Measurements from ENCODE around the gene DNAJB5.

DNAJB5 gene

DNA sequence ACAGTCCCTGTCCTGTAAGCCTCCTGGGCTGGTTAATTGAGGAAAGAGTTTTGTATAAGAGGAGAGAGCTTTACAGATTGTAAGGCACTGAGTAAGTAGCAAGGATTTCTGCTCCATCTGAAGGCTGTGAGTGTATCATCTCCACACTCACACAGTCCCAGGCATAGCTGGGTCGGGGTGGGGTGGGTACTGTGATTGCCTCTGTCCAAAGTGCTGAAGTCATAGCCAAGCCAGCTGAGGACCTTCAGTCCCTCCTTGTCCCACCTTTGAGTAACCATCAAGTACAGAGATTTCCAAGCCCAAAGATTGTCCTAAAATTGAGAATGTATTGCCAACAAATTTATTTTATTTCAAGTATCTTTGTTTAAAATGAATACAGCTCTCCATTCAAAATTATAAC is 5.5 kb upstream of the DNAJB5 start:
- DNase-seq (ENCODE audit: low spot score): peak; percentile 39

DNA sequence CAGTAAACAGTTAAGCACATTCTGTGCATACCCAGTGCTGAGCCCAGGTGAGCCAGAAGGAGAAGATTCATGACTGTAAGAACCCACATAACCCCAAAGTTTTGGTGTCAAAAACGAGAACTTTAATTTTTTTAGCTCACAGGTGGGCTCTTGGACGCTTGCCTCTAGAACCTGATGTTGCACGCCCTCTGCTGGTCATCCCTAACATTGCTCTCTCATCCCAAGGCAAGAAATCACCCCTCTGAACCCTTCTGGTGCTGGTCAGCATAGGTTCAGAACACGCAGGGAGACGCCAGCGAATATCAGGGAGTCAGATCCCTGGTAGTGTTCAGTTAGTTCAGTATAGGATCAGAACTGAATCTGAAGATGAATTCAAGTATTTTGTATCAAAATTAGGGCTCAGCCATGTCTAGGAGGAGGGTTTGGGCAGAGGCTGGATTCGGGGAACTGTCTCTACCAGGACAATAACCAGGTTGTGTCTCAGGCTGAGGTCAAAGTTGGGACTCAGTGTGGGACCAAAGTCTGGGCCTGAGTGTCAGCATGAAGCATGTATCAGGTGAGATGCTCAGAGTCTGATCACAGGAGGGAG is 4.1 kb upstream of the DNAJB5 start:
- peak; percentile 77 for DNase-seq (ENCODE audit: low spot score)

DNA sequence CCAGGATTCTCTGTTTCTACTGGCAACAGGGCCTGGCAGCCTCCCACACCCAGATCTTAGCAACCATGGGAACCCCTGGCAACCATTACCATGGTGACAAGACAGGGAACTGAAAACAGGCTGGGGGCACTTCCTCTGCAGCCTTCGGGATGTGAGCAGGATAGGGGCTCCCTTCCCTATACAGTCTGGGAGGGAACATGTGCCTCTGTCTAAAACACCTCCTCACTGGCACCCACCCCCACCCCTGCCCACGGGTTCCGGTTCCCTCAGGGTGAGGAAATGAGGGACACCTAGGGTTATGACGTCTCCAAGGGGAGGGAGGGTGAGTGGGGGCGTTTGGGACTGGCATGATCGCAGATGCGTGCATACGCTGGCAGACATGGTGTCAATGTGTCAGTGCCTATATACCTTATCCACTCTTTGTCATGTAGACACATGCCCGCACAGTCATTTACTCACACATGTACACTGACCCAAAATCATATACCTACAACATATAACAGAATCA is 3.0 kb upstream of the DNAJB5 start:
- peak; percentile 60 for DNase-seq (ENCODE audit: low spot score)

DNA sequence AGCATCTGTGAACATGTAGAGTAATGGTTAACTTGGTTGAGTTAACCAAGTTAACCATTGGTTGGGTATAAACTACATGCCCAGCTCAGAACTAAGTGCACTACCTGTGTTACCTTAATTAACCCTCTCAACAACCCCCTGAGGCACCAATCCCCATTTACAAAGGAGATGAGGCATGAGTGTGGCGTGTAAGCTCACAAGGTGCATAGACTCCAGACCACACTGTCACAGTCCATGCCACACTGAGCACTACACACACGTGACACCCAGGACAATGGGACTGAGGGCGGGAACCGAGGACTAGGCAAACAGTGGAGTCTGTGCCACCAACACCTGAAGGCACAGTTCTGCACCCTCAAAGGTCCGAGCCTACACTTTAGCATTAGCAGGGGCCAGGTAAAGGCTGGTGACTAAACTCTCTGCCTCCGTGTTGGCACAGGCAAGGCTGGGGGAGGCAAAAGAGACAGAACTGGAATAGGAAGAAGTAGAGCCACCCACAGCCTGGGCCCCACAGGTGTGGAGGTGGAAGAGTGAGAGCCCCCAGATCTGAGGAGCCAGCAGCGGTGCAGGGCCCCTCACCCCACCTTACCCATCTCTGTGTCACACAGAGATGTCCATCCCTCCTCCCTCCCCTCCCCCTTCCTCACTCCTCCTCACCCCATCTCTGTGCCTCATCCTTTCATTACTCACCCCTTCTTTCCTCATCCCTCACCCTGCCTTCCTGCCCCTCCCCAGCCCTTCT is 2.2 kb upstream of the DNAJB5 start:
- DNase-seq (ENCODE audit: low spot score): no peak

DNA sequence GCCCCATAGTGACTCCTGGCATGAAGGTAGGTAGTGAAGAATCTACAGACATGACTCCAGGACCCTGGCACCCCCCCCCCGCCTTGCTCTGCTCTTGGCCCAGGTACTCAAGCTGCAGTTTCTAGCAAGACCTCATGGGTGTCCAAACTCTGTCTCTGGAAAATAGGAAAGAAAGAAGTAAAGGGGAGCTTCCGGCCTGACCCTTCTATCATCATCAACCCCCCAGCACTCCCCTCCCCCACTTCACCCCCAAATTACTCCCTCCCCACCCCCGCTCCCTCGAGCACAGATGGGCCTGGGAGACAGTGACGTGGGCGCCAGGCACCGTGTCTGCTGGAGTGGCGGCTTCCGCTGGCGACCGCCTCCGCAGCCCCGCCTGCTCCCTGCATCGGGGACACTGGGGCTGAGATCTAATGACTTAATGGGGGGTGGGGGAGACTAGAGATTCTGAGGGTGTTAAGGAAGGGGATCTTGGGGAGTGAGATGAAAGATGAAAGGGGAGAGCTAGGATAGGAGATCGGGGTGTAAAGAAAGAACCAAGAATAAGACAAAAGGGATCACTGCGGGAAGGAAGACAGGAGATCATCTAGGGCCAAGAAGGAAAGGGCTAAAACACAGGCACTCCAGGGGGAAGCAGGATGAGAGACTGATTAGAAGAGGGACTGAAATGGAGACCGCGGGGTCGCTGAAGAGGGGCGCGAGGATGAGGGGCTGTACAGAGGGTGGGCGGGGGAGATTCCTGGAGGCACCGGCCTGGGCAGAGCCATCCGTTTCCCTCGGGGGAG is 1.1 kb upstream of the DNAJB5 start:
- DNase-seq (ENCODE audit: low spot score): no peak

DNA sequence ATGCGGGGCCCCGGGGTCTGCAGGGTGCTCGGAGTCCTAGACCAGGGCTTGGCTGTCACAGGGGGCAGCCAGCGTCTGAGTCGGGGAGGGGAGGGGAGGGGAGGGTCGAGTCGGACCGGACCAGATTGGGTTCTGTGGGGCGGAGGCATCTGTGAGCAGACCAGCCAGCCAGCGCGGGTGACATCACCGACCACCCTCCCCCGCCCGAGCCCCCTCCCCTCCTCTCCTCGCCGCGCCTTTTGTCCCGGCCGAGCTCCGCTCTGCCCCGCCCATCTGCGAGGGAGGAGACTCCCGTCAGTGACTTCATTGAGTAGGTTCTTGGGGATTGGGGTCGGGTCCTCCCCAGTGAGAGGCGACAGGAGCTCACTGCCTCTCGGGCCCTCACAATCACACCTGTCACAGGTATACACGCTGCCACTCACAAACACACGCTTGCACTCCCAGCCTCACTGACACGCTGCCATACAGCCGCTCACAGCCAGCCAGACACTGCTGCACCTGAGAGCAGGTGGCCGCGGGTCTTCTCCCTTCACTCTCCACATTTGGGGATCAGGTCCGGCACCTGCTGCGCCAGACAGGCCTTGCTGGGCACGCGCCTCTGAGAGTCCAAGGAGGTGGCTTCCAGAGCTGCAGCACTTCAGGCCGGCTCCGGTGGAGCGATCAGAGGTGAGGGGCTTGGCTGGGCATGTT is 546 bp downstream of the DNAJB5 start:
- DNase-seq (ENCODE audit: low spot score): peak; percentile 49

DNA sequence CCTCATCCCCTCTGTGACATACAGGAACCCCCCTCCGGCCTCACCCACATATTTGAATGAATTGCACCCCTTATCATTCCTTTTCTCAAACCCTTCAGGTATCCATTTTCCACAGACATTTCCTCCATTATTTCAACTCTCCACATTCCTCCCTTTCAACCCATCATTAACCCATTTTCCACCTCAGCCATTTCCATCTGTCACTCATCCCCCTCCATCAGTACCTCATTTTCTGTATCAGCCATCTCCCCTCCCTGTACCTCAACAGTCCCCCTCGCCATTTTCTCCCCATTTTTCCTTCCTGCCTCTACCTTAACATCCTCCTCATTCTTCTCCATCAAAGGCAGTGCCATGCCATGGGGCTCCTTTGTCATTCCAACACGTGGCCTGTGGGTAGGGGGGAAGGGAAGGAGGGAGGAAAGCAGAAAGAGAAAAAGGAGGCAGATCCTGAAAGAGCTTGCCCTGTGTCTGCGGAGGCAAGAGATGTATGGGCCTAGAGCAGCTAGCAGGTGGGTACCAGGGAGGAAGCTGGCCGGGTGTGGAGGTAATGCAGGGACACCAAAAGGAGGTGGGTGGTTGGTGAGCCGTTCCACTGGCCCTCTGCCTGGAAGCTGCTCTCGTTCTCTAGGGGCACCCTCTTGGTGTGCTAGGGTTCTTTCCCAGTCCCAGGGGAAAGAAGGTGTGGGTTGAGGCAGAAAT is 1.5 kb downstream of the DNAJB5 start:
- DNase-seq (ENCODE audit: low spot score): no peak

DNA sequence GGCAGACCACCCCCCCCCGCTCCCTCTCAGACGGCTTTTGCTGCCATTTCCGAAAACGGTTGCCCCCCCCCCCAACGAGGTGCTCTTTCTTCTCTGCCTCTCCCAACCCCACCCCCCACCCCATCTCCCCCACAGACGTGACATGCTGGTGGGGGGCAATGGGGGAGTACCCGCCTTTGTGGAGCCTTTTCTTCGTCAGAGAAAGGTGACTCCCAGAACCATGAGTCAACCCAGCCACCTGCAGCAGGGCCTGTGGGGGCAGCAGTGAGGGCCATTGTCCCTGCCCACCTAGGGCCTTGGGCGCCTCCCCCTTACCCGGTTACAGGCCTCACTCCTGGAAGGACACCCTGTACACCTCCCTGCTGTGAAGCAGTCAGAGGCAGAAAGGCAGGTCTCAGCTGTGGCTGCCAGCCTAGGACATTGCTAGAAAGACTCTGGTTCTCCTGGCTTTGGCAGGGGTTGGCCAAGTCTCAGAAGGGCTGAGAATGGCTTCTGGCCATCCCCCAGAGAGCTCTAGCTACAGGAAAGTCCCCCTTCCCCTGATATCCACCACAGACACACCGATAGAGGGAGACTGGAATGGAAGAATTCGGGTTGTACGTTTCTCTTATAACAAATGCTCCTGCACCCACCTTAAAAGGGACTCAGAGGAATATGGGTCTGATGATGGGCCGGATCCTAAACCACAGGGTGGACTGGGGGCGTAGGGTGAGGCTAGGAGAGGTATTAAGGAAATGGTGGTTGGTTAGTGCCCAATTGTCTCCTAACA is 2.2 kb downstream of the DNAJB5 start:
- DNase-seq (ENCODE audit: low spot score): no peak

DNA sequence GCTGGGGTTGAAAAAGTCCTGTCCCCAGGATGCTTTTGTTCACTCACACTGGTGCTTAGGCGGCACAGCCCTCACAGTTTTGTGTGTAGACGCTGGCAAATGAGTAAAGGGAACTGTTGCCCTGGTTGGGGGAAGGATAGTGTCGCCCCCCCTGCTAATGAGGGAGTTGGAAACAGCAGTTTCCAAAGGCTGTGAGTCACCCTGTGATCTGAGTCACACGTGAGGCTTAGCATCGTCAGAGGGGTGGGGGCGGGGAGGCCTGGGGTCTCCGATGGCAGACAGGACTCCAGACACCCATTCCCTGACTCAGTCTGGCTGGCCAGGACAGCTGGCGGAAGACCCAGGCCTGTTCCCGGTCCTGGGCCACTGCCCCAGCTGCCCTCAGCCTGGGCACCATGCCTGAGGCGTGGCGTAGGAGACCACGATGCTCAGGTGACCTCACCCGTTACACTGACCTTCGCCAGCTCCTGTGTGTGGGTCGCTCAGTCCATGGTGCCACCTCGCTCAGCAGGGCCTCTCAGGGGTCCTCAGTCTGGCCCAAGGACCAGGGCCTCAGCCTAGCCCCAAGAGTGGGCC is 2.9 kb downstream of the DNAJB5 start:
- DNase-seq (ENCODE audit: low spot score): no peak

DNA sequence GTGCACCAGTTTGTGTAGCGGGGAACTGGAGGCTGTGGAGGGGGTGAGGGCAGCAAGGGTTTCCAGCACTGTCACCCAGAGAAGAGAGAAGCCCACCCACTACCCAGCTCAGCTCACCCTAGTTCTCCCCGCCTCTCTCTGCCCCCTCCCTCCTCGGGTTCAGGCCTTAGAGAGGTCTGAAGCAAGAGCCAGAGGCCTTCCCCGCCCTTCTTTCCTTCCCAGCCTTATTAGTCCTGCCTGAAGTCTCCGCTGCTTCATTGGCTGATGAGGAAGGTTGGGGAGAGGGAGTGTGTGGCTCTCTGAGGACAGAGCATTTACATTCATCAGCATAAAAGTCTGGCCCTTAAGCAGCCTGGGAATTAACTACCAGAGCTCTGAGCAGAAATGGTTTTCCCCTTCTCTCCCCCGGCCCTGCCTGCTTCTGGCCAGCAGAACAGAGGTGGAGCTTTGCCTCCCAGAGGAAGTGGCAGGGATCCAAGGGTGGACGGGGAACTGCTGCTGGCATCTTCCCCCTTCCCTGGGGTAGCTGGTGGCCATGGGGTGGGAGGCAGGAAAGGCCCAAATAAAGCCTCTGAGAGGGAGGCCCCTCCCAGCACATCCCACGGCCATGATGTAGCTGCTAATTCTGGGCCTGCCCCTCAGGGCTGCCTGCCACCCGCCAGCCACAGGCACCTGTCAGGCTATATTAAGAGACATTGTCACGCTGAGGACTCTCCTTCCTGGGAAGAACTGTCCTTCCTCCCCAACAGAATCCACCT is 4.1 kb downstream of the DNAJB5 start:
- no peak for DNase-seq (ENCODE audit: low spot score)

DNA sequence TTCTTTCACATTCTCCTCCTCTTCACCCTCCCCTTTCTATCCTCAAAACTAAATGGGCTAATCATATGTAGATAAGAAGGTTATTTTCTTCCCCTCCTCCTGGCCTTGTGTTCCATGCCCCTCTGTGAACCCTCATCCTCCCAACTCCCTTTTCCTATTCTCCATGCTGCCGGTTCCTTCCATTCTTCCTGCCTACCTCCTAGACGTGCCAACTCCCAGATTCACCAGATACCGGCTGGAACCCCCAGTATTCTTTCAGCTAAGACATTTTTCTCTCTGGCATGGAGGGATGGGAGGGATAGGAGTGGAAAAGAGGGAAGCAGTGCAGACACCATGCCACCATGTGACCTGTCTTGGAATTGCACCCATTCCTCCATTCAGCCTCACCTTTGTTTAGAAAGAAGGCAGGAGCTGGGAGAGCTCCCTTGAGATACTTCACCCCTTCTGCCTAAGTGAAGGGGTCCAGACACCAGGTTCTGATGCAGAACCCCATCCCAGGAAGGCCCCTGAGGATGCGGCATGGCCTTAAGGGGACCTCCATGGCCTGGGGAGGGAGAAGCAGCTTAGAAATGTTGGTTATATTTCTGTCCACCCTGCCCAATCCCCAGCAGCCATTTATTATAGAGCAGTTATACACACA is 4.8 kb downstream of the DNAJB5 start:
- no peak for DNase-seq (ENCODE audit: low spot score)

DNA sequence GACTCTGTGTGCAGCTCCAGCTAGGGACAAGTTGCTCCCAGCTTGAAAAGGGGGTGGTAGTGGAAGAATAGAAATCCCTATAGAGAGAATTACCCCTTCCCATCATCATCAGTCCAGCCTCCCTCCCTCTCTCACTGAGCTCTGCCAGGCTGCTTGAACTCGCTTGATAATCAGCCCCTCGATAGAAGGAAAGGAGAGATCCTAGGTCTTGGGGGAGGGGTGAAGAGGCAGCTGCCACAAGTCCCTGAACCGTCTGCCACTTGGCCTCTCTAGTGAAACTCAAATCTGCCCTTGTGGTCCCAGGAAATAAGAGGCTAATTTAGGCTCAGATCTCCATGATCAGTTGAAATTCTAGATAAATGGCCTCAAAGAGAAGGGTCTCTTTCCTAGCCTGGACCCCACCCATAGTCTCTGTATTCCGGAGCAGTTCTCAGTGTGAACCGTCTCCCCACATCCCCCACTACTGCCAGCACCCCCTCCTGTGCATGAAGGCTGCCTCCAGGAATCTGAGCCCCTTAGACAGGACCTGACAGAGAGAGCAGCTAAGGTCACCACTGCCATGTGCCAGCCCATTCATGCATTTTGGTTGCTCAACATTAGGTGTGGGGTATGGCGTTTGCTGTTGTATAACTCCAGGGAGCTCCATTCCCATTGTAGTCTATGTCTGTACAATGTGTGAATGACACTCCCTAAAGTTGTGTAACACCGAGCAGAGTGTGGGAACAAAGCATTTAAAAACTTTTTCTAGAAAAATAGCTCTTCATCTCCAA is 5.5 kb downstream of the DNAJB5 start:
- DNase-seq (ENCODE audit: low spot score): no peak

DNA sequence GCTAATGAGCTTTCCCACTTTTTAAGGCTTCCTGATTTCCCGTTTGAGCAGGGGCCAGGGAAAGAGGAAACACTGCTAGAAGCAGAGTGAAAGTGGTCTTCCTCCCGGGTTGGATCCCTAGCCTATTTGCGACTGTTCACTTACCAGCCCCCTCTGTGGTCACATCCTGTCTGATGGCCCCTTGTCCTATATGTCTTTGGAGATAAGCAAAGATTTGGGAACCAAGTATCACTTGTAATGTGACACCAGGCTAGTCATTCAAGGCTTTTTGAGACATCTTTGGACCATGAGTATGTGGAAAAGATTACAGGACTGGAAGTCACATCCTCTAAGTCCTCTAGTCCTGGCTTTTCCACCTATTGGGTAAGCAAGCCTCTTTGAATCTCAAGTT is 6.1 kb downstream of the DNAJB5 start:
- no peak for DNase-seq (ENCODE audit: low spot score)

DNA sequence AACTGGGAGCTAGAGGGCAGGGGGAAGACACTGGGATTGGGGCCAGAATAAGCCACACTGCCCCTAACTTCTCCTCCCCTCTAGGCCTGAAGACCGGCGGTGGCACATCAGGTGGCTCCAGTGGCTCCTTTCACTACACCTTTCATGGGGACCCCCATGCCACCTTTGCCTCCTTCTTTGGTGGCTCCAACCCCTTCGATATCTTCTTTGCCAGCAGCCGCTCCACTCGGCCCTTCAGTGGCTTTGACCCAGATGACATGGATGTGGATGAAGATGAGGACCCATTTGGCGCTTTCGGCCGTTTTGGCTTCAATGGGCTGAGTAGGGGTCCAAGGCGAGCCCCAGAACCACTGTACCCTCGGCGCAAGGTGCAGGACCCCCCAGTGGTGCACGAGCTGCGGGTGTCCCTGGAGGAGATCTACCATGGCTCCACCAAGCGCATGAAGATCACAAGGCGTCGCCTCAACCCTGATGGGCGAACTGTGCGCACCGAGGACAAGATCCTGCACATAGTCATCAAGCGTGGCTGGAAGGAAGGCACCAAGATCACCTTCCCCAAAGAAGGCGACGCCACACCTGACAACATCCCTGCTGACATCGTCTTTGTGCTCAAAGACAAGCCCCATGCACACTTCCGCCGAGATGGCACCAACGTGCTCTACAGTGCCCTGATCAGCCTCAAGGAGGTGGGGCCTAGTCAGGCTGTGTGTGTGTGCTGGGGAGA is 6.8 kb downstream of the DNAJB5 start:
- no peak for DNase-seq (ENCODE audit: low spot score)

DNA sequence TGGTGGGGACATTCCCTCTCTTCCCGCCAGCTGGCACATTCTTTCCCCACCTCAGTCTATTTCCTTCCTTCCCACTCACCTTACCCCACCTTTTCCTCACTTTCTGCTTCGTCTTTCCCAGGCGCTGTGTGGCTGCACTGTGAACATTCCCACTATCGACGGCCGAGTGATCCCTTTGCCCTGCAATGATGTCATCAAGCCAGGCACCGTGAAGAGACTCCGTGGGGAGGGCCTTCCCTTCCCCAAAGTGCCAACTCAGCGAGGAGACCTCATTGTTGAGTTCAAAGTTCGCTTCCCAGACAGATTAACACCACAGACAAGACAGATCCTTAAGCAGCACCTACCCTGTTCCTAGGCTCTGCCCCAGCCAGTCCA is 7.3 kb downstream of the DNAJB5 start:
- no peak for DNase-seq (ENCODE audit: low spot score)

DNA sequence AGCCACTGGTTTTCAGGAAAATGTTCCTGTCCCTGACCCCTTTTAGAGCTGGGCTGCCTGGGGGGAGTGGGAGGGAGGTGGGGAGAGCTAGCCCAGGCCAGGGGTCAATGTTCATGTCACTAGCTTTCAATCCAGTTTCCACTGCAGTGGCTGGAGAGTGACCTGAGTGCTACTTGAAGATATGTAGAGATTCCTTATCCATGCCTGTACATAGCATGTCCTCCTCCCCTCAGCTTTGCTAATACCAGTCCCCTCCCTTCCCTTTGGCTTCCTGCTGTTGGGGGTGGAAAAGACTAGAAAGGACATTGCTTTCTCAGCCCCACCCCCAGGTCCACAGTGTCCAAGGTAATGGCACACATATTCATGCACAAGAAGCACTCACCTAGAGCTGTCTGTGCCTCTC is 7.8 kb downstream of the DNAJB5 start:
- DNase-seq (ENCODE audit: low spot score): no peak

DNA sequence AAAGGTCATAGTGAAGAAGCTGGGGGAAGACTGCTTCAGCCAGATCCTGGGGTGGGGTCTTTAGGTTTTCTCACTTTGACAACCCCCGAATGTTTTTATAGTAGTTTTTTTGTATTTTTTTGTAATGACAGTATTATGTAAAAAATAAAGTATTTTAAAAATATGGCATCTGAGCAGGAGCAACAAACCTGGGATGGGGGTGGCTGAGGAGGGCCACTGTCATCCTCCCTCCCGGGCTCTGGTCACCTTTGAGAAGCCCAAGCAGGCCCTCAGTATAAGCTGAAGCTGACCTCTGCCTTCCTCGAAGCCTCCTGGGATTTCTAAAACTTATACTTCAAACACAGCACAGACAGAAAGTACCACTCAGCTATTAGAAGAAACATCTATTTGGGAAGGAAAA is 8.7 kb downstream of the DNAJB5 start:
- no peak for DNase-seq (ENCODE audit: low spot score)

DNA sequence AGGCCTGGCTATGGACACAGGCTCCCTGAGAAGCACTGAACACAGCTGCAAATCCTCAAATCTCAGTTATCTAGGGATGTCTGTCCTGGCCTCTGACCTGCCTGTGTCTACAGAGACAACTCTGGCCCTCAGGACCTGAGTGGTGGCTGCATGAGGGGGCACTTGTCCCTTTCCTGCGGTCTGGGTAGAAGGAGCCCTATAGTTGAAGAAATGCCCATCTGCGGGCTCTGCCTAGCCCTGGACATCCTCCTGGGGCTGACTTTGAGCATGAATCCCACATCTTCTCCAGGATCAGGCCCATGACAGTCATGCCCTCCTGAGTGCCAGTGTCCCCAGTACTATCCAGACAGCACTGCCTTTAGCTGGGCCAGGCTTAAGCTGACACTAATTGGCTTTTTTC is 10.0 kb downstream of the DNAJB5 start:
- DNase-seq (ENCODE audit: low spot score): no peak
